ENCODE results near the gene MEGF11. TPM values are rescaled to one million over a fixed set of nuclear protein-coding genes. Genes with fewer than 3 reads are reported as not detected.

The MEGF11 gene
- total RNA-seq, 1 experiment from 2014 or later: 2.3 TPM

DNA sequence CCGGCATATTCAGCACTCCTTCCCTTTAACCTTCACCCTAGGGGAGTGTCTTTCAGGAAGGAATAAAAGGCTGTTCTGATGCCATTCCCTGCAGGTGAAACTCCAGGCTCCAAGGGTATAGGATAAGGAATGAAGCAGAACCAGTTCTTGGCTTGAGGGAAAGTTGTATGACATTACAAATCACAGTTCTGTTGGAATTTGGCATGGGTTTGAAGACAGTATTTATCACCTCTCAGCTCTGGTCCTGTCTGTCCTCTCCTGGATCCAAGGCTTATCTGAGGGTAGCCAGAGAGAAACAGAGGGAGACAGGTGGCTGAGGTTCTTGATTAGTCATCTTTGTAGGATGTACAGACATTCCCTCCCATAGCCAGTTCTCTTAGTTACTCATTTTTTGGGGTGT is 347.2 kb downstream of the MEGF11 start:
- Histone ChIP-seq H3K4me1 (ENCODE audit: control insufficient read depth in 1 of 2, insufficient read depth in 2 of 2, low read length in 2 of 2) (peaks cover 20 to 45% of the 10 kb centered on the region in 2 experiments), H2AFZ (ENCODE audit: low read depth, low read length, poor library complexity, severe bottlenecking) (no peak overlapping the region), H3K79me2 (ENCODE audit: insufficient read depth, low read length) (no peaks in the 10 kb centered on the region), H4K20me1 (ENCODE audit: insufficient read depth) (no peaks in the 10 kb centered on the region), H3K4me2 (ENCODE audit: low read length) (no peak overlapping the region), H3K27ac (ENCODE audit: low read depth, low read length) (no peak overlapping the region), H3K27me3 (ENCODE audit: insufficient read depth, low read length) (no peaks in the 10 kb centered on the region), H3K4me3 (replicated peaks in 1 of 2; ENCODE audit: low read depth in 1 of 2, low read length in 2 of 2) (no peak overlapping the region), H3K36me3 (ENCODE audit: control insufficient read depth in 1 of 2, insufficient read depth in 2 of 2, low read length in 2 of 2) (peaks cover 14 to 22% of the 10 kb centered on the region in 2 experiments; a peak in 3 of 4 replicates), H3K9me3 (ENCODE audit: control insufficient read depth in 1 of 2, insufficient read depth in 1 of 2, low read depth in 1 of 2, low read length in 2 of 2) (no peaks in the 10 kb centered on the region), H3K9me2 (ENCODE audit: insufficient read depth) (no peaks in the 10 kb centered on the region), H3K9ac (ENCODE audit: low read length) (no peak overlapping the region)
- POLR2A ChIA-PET: no interaction called here
- intact Hi-C loops (cut with micrococcal nuclease): no loop called here
- no peak for ATAC-seq
- BruUV-seq (replicated peaks): no TSS peak
- RAD21 ChIA-PET (ENCODE audit: low non-redundant PET in 1 of 2, low total read pairs in 2 of 2, uncharacterized antibody in 2 of 2, unreplicated experiment in 2 of 2): no interaction called here
- no peak for DNase-seq (ENCODE audit: low read depth, low spot score)
- TF ChIP-seq CBX3 (IDR thresholded peaks at IDR 0.05; ENCODE audit: low read depth) (no peak), SP1 (IDR thresholded peaks at IDR 0.05; ENCODE audit: low read depth) (peak; percentile 21; the same call in 1 of the 2 replicates)
- CTCF ChIA-PET: no interaction called here

DNA sequence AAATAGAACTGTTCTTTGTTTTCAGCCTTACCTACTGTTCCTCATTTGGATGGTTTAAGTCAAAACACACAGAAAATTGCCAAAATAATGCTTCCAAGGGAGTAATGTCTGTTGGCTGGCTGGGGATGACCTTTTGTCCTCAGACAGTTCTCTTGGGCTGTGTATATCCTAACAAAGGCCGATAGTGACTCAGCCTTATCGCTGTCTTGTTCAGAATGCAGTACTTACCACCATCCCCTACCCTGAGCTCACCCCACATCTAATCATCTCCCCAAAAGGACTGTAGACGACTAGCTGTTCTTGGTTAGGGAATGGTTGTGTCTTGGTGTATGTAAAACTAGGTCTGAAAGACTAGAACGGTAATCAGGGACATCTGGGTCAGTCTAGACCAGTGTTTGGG is 349.2 kb downstream of the MEGF11 start:
- TF ChIP-seq JUND (IDR thresholded peaks at IDR 0.05): no peak
- TF ChIP-seq EZH2 (IDR thresholded peaks at IDR 0.05): no peak
- TF ChIP-seq RAD21 (IDR thresholded peaks at IDR 0.05; ENCODE audit: low read depth): no peak
- TF ChIP-seq FOSL1 (IDR thresholded peaks at IDR 0.05; ENCODE audit: low read depth): no peak
- TF ChIP-seq POLR2A (IDR thresholded peaks at IDR 0.05; ENCODE audit: borderline replicate concordance, extremely low read depth, insufficient read depth, insufficient read length): no peak
- H3K27me3 ChIP-seq (ENCODE audit: insufficient read depth, low read length): no peaks in the 10 kb centered on the region
- peaks cover 18 to 22% of the 10 kb centered on the region in 2 experiments; a peak in 3 of 4 replicates for H3K36me3 ChIP-seq (ENCODE audit: control insufficient read depth in 1 of 2, insufficient read depth in 2 of 2, low read length in 2 of 2)
- no peak for DNase-seq (ENCODE audit: low read depth, low spot score)
- no TSS peak for BruUV-seq (replicated peaks)
- no peak overlapping the region for H3K9ac ChIP-seq (ENCODE audit: low read length)
- H3K9me3 ChIP-seq (ENCODE audit: control insufficient read depth in 1 of 2, insufficient read depth in 1 of 2, low read depth in 1 of 2, low read length in 2 of 2): no peaks in the 10 kb centered on the region
- ChIA-PET POLR2A (no interaction called here), CTCF (no interaction called here), RAD21 (ENCODE audit: low non-redundant PET in 1 of 2, low total read pairs in 2 of 2, uncharacterized antibody in 2 of 2, unreplicated experiment in 2 of 2) (no interaction called here)
- ATAC-seq: no peak
- H3K9me2 ChIP-seq (ENCODE audit: insufficient read depth): no peaks in the 10 kb centered on the region
- H3K4me3 ChIP-seq (replicated peaks in 1 of 2; ENCODE audit: low read depth in 1 of 2, low read length in 2 of 2): no peak overlapping the region
- intact Hi-C loops (cut with micrococcal nuclease): loop anchor here (5.0 kb wide), 1 partner anchor 292 kb away; the partner anchor contains the start of gene INTS14
- no peaks in the 10 kb centered on the region for H3K79me2 ChIP-seq (ENCODE audit: insufficient read depth, low read length)
- H2AFZ ChIP-seq (ENCODE audit: low read depth, low read length, poor library complexity, severe bottlenecking): no peak overlapping the region
- H3K27ac ChIP-seq (ENCODE audit: low read depth, low read length): no peak overlapping the region
- H3K4me2 ChIP-seq (ENCODE audit: low read length): no peak overlapping the region
- H4K20me1 ChIP-seq (ENCODE audit: insufficient read depth): no peaks in the 10 kb centered on the region
- H3K4me1 ChIP-seq (ENCODE audit: control insufficient read depth in 1 of 2, insufficient read depth in 2 of 2, low read length in 2 of 2): peaks cover 21 to 46% of the 10 kb centered on the region in 2 experiments
